ENCODE data around the gene PLPPR3. TPM values are rescaled to one million over a fixed set of nuclear protein-coding genes. Genes with fewer than 3 reads are reported as not detected.

PLPPR3 gene
- total RNA-seq, 2 donors from 2014 or later, result 0.27 to 20.3 TPM

GRCh38 chr19:801030-801860 lies 20.5 kb downstream of the PLPPR3 start:
- Histone ChIP-seq H3K4me3 (peak overlapping the region in 1 of 2 donors; percentile 99), H3K36me3 (peaks cover 20 to 27% of the 10 kb centered on the region in 2 donors), H3K9me3 (no peaks in the 10 kb centered on the region), H3K27ac (peak overlapping the region; percentile 95 to 100), H3K4me1 (replicated peaks) (peaks cover 42% of the 10 kb centered on the region), H3K27me3 (replicated peaks; ENCODE audit: insufficient read depth) (no peaks in the 10 kb centered on the region)
- WGBS, result 27% methylated on average over 25 of the region's 29 CpGs
- intact Hi-C loops (cut with DNase I), result loop anchor here (5.0 kb wide), 1 partner anchor 56 kb away; the partner anchor contains the start of gene CFD
- DNase-seq (ENCODE audit: low spot score), result no peak
- no peak for TF ChIP-seq CTCF (IDR thresholded peaks at IDR 0.05)
- no peak for TF ChIP-seq POLR2A (IDR thresholded peaks at IDR 0.05)
- no peak for TF ChIP-seq POLR2AphosphoS5 (IDR thresholded peaks at IDR 0.05)

- no peaks in the 10 kb centered on the region for H3K9me3 ChIP-seq
- intact Hi-C loops (cut with DNase I), result loop anchor here (5.0 kb wide), 1 partner anchor 57 kb away; the partner anchor contains the start of gene CFD
- peak overlapping the region in 1 of 2 donors; percentile 99 for H3K4me3 ChIP-seq
- H3K4me1 ChIP-seq (replicated peaks), result peaks cover 42% of the 10 kb centered on the region
- peaks cover 14 to 19% of the 10 kb centered on the region in 2 donors for H3K36me3 ChIP-seq
- WGBS, result 10% methylated on average over 17 of the region's 17 CpGs
- DNase-seq (ENCODE audit: low spot score), result peak; percentile 88
- H3K27ac ChIP-seq, result peak overlapping the region; percentile 95 to 100
- TF ChIP-seq CTCF (IDR thresholded peaks at IDR 0.05) (no peak), POLR2A (IDR thresholded peaks at IDR 0.05) (peak; percentile 48), POLR2AphosphoS5 (IDR thresholded peaks at IDR 0.05) (peak; percentile 89)
- no peaks in the 10 kb centered on the region for H3K27me3 ChIP-seq (replicated peaks; ENCODE audit: insufficient read depth)
These were observed 21.3 kb downstream of the PLPPR3 start for GRCh38 chr19:800360-801029.

- Histone ChIP-seq H3K4me1 (replicated peaks) (peaks cover 42% of the 10 kb centered on the region), H3K4me3 (peak overlapping the region; percentile 97 to 99), H3K27me3 (replicated peaks; ENCODE audit: insufficient read depth) (no peaks in the 10 kb centered on the region), H3K27ac (peak overlapping the region; percentile 95 to 100), H3K9me3 (no peaks in the 10 kb centered on the region), H3K36me3 (peaks cover 3 to 7% of the 10 kb centered on the region in 2 donors)
- no peak for DNase-seq (ENCODE audit: low spot score)
- 7% methylated on average over 27 of the region's 28 CpGs for WGBS
- no peak for TF ChIP-seq POLR2AphosphoS5 (IDR thresholded peaks at IDR 0.05)
- no peak for TF ChIP-seq CTCF (IDR thresholded peaks at IDR 0.05)
- no peak for TF ChIP-seq POLR2A (IDR thresholded peaks at IDR 0.05)
- intact Hi-C loops (cut with DNase I), result no loop called here
These were observed 22.5 kb downstream of the PLPPR3 start for GRCh38 chr19:799076-799881.

GRCh38 chr19:798415-799075 lies 23.2 kb downstream of the PLPPR3 start:
- Histone ChIP-seq H3K9me3 (no peaks in the 10 kb centered on the region), H3K4me1 (replicated peaks) (peaks cover 42% of the 10 kb centered on the region), H3K27me3 (replicated peaks; ENCODE audit: insufficient read depth) (no peaks in the 10 kb centered on the region), H3K36me3 (no peaks in the 10 kb centered on the region), H3K27ac (peak overlapping the region; percentile 95 to 100), H3K4me3 (peak overlapping the region; percentile 97 to 99)
- 3% methylated on average over 39 of the region's 44 CpGs for WGBS
- TF ChIP-seq POLR2AphosphoS5 (IDR thresholded peaks at IDR 0.05), result no peak
- TF ChIP-seq CTCF (IDR thresholded peaks at IDR 0.05), result no peak
- TF ChIP-seq POLR2A (IDR thresholded peaks at IDR 0.05), result no peak
- intact Hi-C loops (cut with DNase I), result no loop called here
- DNase-seq (ENCODE audit: low spot score), result no peak
